Measurements from ENCODE around the gene NISCH. TPM values are rescaled to one million over a fixed set of nuclear protein-coding genes. Genes with fewer than 3 reads are reported as not detected.

Gene NISCH
- total RNA-seq, 2 donors from 2014 or later, result 29.2 to 49.6 TPM

GRCh38 chr3:52453496-52454249, 1.7 kb upstream of the NISCH start, which contains the start of gene TNNC1:
Gene TNNC1, minus strand, starts transcription at chr3:52454041. Its CDS starts 26 bp downstream, at chr3:52454015.
- Histone ChIP-seq H3K36me3 (peaks cover 42% of the 10 kb centered on the region), H3K27me3 (no peaks in the 10 kb centered on the region), H3K27ac (peak within 1 kb of the TSS; percentile 89 to 99), H3K4me3 (peak within 1 kb of the TSS; percentile 57 to 82), H3K9me3 (no peaks in the 10 kb centered on the region), H3K4me1 (peaks cover 0 to 49% of the 10 kb centered on the region in 2 donors)
- TF ChIP-seq, protein P1, sequence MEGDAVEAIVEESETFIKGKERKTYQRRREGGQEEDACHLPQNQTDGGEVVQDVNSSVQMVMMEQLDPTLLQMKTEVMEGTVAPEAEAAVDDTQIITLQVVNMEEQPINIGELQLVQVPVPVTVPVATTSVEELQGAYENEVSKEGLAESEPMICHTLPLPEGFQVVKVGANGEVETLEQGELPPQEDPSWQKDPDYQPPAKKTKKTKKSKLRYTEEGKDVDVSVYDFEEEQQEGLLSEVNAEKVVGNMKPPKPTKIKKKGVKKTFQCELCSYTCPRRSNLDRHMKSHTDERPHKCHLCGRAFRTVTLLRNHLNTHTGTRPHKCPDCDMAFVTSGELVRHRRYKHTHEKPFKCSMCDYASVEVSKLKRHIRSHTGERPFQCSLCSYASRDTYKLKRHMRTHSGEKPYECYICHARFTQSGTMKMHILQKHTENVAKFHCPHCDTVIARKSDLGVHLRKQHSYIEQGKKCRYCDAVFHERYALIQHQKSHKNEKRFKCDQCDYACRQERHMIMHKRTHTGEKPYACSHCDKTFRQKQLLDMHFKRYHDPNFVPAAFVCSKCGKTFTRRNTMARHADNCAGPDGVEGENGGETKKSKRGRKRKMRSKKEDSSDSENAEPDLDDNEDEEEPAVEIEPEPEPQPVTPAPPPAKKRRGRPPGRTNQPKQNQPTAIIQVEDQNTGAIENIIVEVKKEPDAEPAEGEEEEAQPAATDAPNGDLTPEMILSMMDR (IDR thresholded peaks at IDR 0.05), result no peak
- no peak for DNase-seq (ENCODE audit: low spot score)

- peaks cover 0 to 45% of the 10 kb centered on the region in 2 donors for H3K4me1 ChIP-seq
- no peak for DNase-seq (ENCODE audit: low spot score)
Observed at GRCh38 chr3:52454250-52454937, 1.0 kb upstream of the NISCH start.

DNA sequence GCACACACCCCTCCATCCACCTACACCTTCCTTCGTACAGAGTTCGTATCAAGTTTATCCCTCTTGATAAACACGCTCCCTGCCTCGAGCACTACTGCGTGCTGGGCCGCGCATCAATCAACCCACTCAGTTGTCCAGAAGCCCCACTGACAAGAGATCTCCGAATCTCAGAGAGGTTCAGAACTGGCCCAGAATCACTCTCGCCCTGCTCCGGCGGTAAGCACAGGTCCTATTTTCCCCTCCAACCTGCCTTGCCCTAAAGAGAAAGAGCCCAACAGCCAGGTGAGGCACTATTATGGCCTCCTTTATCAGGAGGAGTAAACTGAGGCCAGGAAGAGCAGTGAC, 494 bp upstream of the NISCH start:
- Histone ChIP-seq H3K4me3 (peak overlapping the region; percentile 82 to 97), H3K27ac (peak overlapping the region; percentile 89 to 99), H3K27me3 (no peaks in the 10 kb centered on the region), H3K9me3 (no peaks in the 10 kb centered on the region), H3K36me3 (peaks cover 49% of the 10 kb centered on the region), H3K4me1 (peaks cover 0 to 43% of the 10 kb centered on the region in 2 donors)
- TF ChIP-seq, protein P1 (IDR thresholded peaks at IDR 0.05), result no peak
- no peak for DNase-seq (ENCODE audit: low spot score)

More at GRCh38 chr3:52454250-52454937, 1.0 kb upstream of the NISCH start:
- Histone ChIP-seq H3K4me3 (peak overlapping the region; percentile 57 to 82), H3K27ac (peak overlapping the region; percentile 89 to 99), H3K9me3 (no peaks in the 10 kb centered on the region), H3K36me3 (peaks cover 49% of the 10 kb centered on the region), H3K27me3 (no peaks in the 10 kb centered on the region)
- TF ChIP-seq, protein P1 (IDR thresholded peaks at IDR 0.05), result no peak

GRCh38 chr3:52456169-52456799, 880 bp downstream of the NISCH start:
- peak overlapping the region; percentile 82 to 97 for H3K4me3 ChIP-seq
- peak overlapping the region; percentile 89 to 99 for H3K27ac ChIP-seq
- H3K36me3 ChIP-seq, result peaks cover 48% of the 10 kb centered on the region
- no peaks in the 10 kb centered on the region for H3K9me3 ChIP-seq
- H3K27me3 ChIP-seq, result no peaks in the 10 kb centered on the region
- H3K4me1 ChIP-seq, result peaks cover 0 to 29% of the 10 kb centered on the region in 2 donors
- no peak for DNase-seq (ENCODE audit: low spot score)
- TF ChIP-seq, protein P1 (IDR thresholded peaks at IDR 0.05), result no peak

GRCh38 chr3:52456800-52457183, 1.4 kb downstream of the NISCH start:
- Histone ChIP-seq H3K27me3 (no peaks in the 10 kb centered on the region), H3K9me3 (no peaks in the 10 kb centered on the region), H3K4me1 (peaks cover 0 to 27% of the 10 kb centered on the region in 2 donors), H3K4me3 (peak overlapping the region; percentile 82 to 97), H3K27ac (peak overlapping the region; percentile 89 to 99), H3K36me3 (peaks cover 43% of the 10 kb centered on the region)
- DNase-seq (ENCODE audit: low spot score), result no peak
- TF ChIP-seq, protein P1 (IDR thresholded peaks at IDR 0.05), result no peak
